ENCODE measurements around the gene NIBAN1. TPM values are rescaled to one million over a fixed set of nuclear protein-coding genes. Genes with fewer than 3 reads are reported as not detected.

NIBAN1 gene
- total and polyA plus RNA-seq, 9 of the 15 experiments (the other 6 are each of a cell fraction or from before 2014, with no cell fraction given), result 1.5 to 26.6 (median 16.2) TPM

DNA sequence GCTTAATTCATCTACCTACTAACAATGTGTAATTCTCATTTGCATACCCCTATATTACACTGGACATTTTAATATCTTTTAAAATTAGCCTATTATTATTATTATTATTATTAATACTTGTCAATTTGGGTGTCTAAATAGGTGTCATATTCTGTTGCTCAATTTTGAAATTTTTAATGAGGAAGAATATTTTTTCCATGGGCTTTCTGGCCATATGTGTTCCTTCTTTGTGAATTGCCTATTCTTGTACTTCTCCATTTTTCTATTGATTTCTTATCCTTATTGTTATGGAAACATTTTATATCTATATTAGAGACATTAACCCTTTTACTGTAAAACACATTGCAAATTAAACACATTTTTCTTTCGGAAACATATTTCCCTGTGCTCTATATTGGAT is 6.4 kb upstream of the NIBAN1 start:
- no peaks in the 10 kb centered on the region for H3K36me3 ChIP-seq (ENCODE audit: control insufficient read depth, insufficient read depth, low read length)
- H3K4me1 ChIP-seq (replicated peaks in 1 of 2; ENCODE audit: control insufficient read depth in 2 of 2, insufficient read depth in 2 of 2, low read length in 2 of 2), result peaks cover 0 to 2% of the 10 kb centered on the region in 2 experiments; a peak in 2 of 5 replicates
- no peaks in the 10 kb centered on the region for H3K9me1 ChIP-seq (ENCODE audit: control insufficient read depth, insufficient read depth, low read length)
- WGBS (ENCODE audit: insufficient coverage, low coverage, missing lambda C conversion rate), result 47% methylated on average over 1 of the region's 1 CpG
- no peak overlapping the region for H2AFZ ChIP-seq (ENCODE audit: low read depth, low read length)
- DNase-seq (ENCODE audit: extremely low read depth in 1 of 4, low spot score in 3 of 4) (no peak), FAIRE-seq (no peak), ATAC-seq (no peak)
- ChIA-PET POLR2A (no interaction called here), CTCF (ENCODE audit: low intra/inter-chr PET ratio) (interaction anchor here (2.6 kb wide), 1 partner anchor 175 kb away, joined by 62 read pairs; no protein-coding TSS in a partner anchor)
- no peaks in the 10 kb centered on the region for H3K79me2 ChIP-seq (ENCODE audit: control insufficient read depth, insufficient read depth, low read length)
- no peak overlapping the region for H3K4me3 ChIP-seq
- H3K27me3 ChIP-seq (ENCODE audit: control insufficient read depth in 2 of 2, insufficient read depth in 2 of 2, low read length in 2 of 2), result 0 out of 5 replicates have a peak, but pooled peaks cover 0 to 2% of the 10 kb centered on the region in 2 experiments
- no peaks in the 10 kb centered on the region for H4K20me1 ChIP-seq (replicated peaks; ENCODE audit: control insufficient read depth, insufficient read depth, low read length)
- in situ Hi-C loops (cut with MboI), result loop anchor here (5.0 kb wide), 1 partner anchor 173 kb away; no protein-coding TSS in a partner anchor
- no peaks in the 10 kb centered on the region for H3K9me3 ChIP-seq (replicated peaks; ENCODE audit: control insufficient read depth, insufficient read depth, low read depth, low read length)
- no TSS peak for BruUV-seq (replicated peaks)
- no peak overlapping the region for H3K27ac ChIP-seq (ENCODE audit: extremely low read depth, low read depth, low read length)
- intact Hi-C loops (cut with micrococcal nuclease), result loop anchor here (5.0 to 10.0 kb wide), 2 partner anchors 288 to 316 kb away; no protein-coding TSS in a partner anchor
- H3K9ac ChIP-seq (ENCODE audit: insufficient read depth in 1 of 2, low read depth in 2 of 2, low read length in 2 of 2), result no peak overlapping the region
- no peak overlapping the region for H3K4me2 ChIP-seq (ENCODE audit: insufficient read depth, low read length)
- TF ChIP-seq ZNF347 (CRISPR knock-in tag; IDR thresholded peaks at IDR 0.05; ENCODE audit: low read depth) (no peak), MCM3 (IDR thresholded peaks at IDR 0.05) (no peak), EGR1 (conservative IDR thresholded peaks at IDR 0.05) (no peak), ZKSCAN1 (IDR thresholded peaks at IDR 0.05; ENCODE audit: low read depth, low read length) (no peak), SMARCC2 (IDR thresholded peaks at IDR 0.05; ENCODE audit: low read depth) (no peak), RFX7 (CRISPR knock-in tag; IDR thresholded peaks at IDR 0.05) (no peak), ZNF134 (CRISPR knock-in tag; conservative IDR thresholded peaks at IDR 0.05) (no peak), ETV1 (tag; conservative IDR thresholded peaks at IDR 0.05; ENCODE audit: low read depth) (no peak), ZNF24 (IDR thresholded peaks at IDR 0.05) (no peak)
- TF ChIP-seq, protein P1, sequence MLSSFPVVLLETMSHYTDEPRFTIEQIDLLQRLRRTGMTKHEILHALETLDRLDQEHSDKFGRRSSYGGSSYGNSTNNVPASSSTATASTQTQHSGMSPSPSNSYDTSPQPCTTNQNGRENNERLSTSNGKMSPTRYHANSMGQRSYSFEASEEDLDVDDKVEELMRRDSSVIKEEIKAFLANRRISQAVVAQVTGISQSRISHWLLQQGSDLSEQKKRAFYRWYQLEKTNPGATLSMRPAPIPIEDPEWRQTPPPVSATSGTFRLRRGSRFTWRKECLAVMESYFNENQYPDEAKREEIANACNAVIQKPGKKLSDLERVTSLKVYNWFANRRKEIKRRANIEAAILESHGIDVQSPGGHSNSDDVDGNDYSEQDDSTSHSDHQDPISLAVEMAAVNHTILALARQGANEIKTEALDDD (IDR thresholded peaks at IDR 0.05), result no peak
- TF ChIP-seq, protein P2, sequence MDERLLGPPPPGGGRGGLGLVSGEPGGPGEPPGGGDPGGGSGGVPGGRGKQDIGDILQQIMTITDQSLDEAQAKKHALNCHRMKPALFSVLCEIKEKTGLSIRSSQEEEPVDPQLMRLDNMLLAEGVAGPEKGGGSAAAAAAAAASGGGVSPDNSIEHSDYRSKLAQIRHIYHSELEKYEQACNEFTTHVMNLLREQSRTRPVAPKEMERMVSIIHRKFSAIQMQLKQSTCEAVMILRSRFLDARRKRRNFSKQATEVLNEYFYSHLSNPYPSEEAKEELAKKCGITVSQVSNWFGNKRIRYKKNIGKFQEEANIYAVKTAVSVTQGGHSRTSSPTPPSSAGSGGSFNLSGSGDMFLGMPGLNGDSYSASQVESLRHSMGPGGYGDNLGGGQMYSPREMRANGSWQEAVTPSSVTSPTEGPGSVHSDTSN (CRISPR knock-in tag; IDR thresholded peaks at IDR 0.05; ENCODE audit: low read depth), result no peak
- TF ChIP-seq, protein P2 (tag; conservative IDR thresholded peaks at IDR 0.05; ENCODE audit: low read depth), result no peak

All from K562 (cell line).